ENCODE measurements around the gene GPR39. TPM values are rescaled to one million over a fixed set of nuclear protein-coding genes. Genes with fewer than 3 reads are reported as not detected.

GPR39 gene
- total and polyA plus RNA-seq, 12 donors: 0.04 TPM; not detected in 11

- WGBS, 2 donors: 35 to 38% methylated on average over 2 of the region's 2 CpGs
- DNase-seq (no peak), ATAC-seq (no peak)
- no peak overlapping the region for H3K27ac ChIP-seq
- H3K4me1 ChIP-seq: no peaks in the 10 kb centered on the region
- TF ChIP-seq CTCF (IDR thresholded peaks at IDR 0.05): no peak
- H3K36me3 ChIP-seq: no peaks in the 10 kb centered on the region
- H3K4me3 ChIP-seq: no peak overlapping the region
- intact Hi-C loops (cut with DNase I): no loop called here
- H3K27me3 ChIP-seq: peaks cover 0 to 10% (median 5%) of the 10 kb centered on the region in 7 donors
- peaks cover 0 to 4% (median 0%) of the 10 kb centered on the region in 11 donors for H3K9me3 ChIP-seq
Measured at GRCh38 chr2:132550946-132551345, 134.3 kb downstream of the GPR39 start.

- TF ChIP-seq CTCF (IDR thresholded peaks at IDR 0.05): no peak
- no peaks in the 10 kb centered on the region for H3K4me1 ChIP-seq
- DNase-seq (no peak), ATAC-seq (no peak)
- intact Hi-C loops (cut with DNase I): no loop called here
- no peak overlapping the region for H3K27ac ChIP-seq
- no peak overlapping the region for H3K4me3 ChIP-seq
- no peaks in the 10 kb centered on the region for H3K9me3 ChIP-seq
- peaks cover 0 to 3% (median 0%) of the 10 kb centered on the region in 7 donors for H3K27me3 ChIP-seq
- 37 to 40% methylated on average over 9 of the region's 9 CpGs for WGBS, 2 donors
- no peaks in the 10 kb centered on the region for H3K36me3 ChIP-seq
Measured at GRCh38 chr2:132557694-132558093, 141.1 kb downstream of the GPR39 start.

GRCh38 chr2:132559326-132559725 lies 142.7 kb downstream of the GPR39 start:
- Histone ChIP-seq H3K4me3 (no peak overlapping the region), H3K9me3 (no peaks in the 10 kb centered on the region), H3K36me3 (no peaks in the 10 kb centered on the region), H3K27ac (no peak overlapping the region), H3K4me1 (no peaks in the 10 kb centered on the region), H3K27me3 (peaks cover 0 to 3% (median 0%) of the 10 kb centered on the region in 7 donors)
- 88% methylated on average over 12 of the region's 12 CpGs for WGBS, 2 donors
- intact Hi-C loops (cut with DNase I): no loop called here
- DNase-seq (no peak), ATAC-seq (no peak)
- TF ChIP-seq CTCF (IDR thresholded peaks at IDR 0.05): no peak

- Histone ChIP-seq H3K27me3 (peaks cover 0 to 3% (median 0%) of the 10 kb centered on the region in 7 donors), H3K4me1 (no peaks in the 10 kb centered on the region), H3K36me3 (no peaks in the 10 kb centered on the region), H3K4me3 (no peak overlapping the region), H3K27ac (no peak overlapping the region), H3K9me3 (no peaks in the 10 kb centered on the region)
- DNase-seq (no peak), ATAC-seq (no peak)
- TF ChIP-seq CTCF (IDR thresholded peaks at IDR 0.05): no peak
- 92 to 96% methylated on average over 2 of the region's 2 CpGs for WGBS, 2 donors
- intact Hi-C loops (cut with DNase I): no loop called here
Measured at GRCh38 chr2:132559921-132560320, 143.3 kb downstream of the GPR39 start.

Data from heart right ventricle (tissue), 16 donors.